Ishikawa (cell line): Measurements from ENCODE around the gene CLPX.

Source experiments
- CEBPB ChIP-seq: IDR thresholded peaks from 2 replicates; pipeline ENCODE4 v1.6.1; 2012
- CREB1 ChIP-seq: IDR thresholded peaks from 2 replicates; pipeline ENCODE4 v1.6.1; 2012; ENCODE audit warnings: low read depth
- EGR1 ChIP-seq: IDR thresholded peaks from 2 replicates; pipeline ENCODE4 v1.6.1; 2012
- EP300 ChIP-seq: IDR thresholded peaks from 2 replicates; pipeline ENCODE4 v1.6.1; 2012; ENCODE audit warnings: borderline replicate concordance
- FOXM1 ChIP-seq: IDR thresholded peaks from 2 replicates; pipeline ENCODE4 v1.6.1; 2012; ENCODE audit warnings: low read depth, borderline replicate concordance
- MAX ChIP-seq: IDR thresholded peaks from 2 replicates; pipeline ENCODE4 v1.6.1; 2012
- NFIC ChIP-seq: IDR thresholded peaks from 2 replicates; pipeline ENCODE4 v1.6.1; 2012
- RAD21 ChIP-seq: IDR thresholded peaks from 2 replicates; pipeline ENCODE4 v1.6.1; 2012; ENCODE audit warnings: low read depth
- REST ChIP-seq: IDR thresholded peaks from 2 replicates; pipeline ENCODE4 v1.6.1; 2012; ENCODE audit warnings: low read depth, mild to moderate bottlenecking
- TAF1 ChIP-seq: IDR thresholded peaks from 2 replicates; pipeline ENCODE4 v1.6.1; 2012; ENCODE audit warnings: low read depth, mild to moderate bottlenecking
- TEAD4 ChIP-seq: IDR thresholded peaks from 2 replicates; pipeline ENCODE4 v1.6.1; 2012
- YY1 ChIP-seq: IDR thresholded peaks from 2 replicates; pipeline ENCODE4 v1.6.1; 2012; ENCODE audit warnings: low read depth

- TF ChIP-seq YY1 = no peak
- TF ChIP-seq TAF1 = no peak
- TF ChIP-seq EP300 = no peak
- TF ChIP-seq RAD21 = no peak
- no peak for TF ChIP-seq EGR1
- no peak for TF ChIP-seq FOXM1
- TF ChIP-seq MAX = no peak
- TF ChIP-seq NFIC = no peak
- TF ChIP-seq CREB1 = no peak
- no peak for TF ChIP-seq REST
- TF ChIP-seq CEBPB = no peak
- TF ChIP-seq TEAD4 = no peak
Measured at GRCh38 chr15:65180167-65180566, 5.0 kb downstream of the CLPX start.
